WI38 (cell line): ENCODE measurements around the gene HMCN2.

ENCODE experiments used
- H3K4me3 ChIP-seq: 2 replicates; pipeline ENCODE4 v1.5.1; 2011; ENCODE audit warnings: low read depth, mild to moderate bottlenecking, control low read depth, low read length
- CTCF ChIP-seq: IDR thresholded peaks from 2 replicates; pipeline ENCODE4 v1.5.1; 2012; ENCODE audit warnings: low read depth, mild to moderate bottlenecking, control low read depth, low read length

The HMCN2 gene

GRCh38 chr9:130294664-130295063 is 29.1 kb downstream of the HMCN2 start:
- no peak overlapping the region for H3K4me3 ChIP-seq
- no peak for TF ChIP-seq CTCF

GRCh38 chr9:130295431-130295830 is 29.9 kb downstream of the HMCN2 start:
- H3K4me3 ChIP-seq, result no peak overlapping the region
- TF ChIP-seq CTCF, result no peak

GRCh38 chr9:130295945-130296782 is 30.6 kb downstream of the HMCN2 start:
- no peak for TF ChIP-seq CTCF
- H3K4me3 ChIP-seq, result no peak overlapping the region

- no peak overlapping the region for H3K4me3 ChIP-seq
- TF ChIP-seq CTCF, result no peak
Observed at GRCh38 chr9:130296783-130297055, 31.2 kb downstream of the HMCN2 start.

GRCh38 chr9:130297371-130297770 is 31.8 kb downstream of the HMCN2 start:
- H3K4me3 ChIP-seq, result no peak overlapping the region
- TF ChIP-seq CTCF, result no peak

- TF ChIP-seq CTCF, result no peak
- H3K4me3 ChIP-seq, result no peak overlapping the region
Observed at GRCh38 chr9:130298662-130299279, 33.2 kb downstream of the HMCN2 start.

- no peak for TF ChIP-seq CTCF
- H3K4me3 ChIP-seq, result no peak overlapping the region
Observed at GRCh38 chr9:130299785-130300615, 34.4 kb downstream of the HMCN2 start.
